NCI-H2196 treated with DMSO at 0.1 percent for 48 hours (cell line): Measurements from ENCODE around the gene KCTD11.
"Not testable (repeated sequence)": the region's sequence is repeated elsewhere in the genome, so short reads cannot be mapped to it uniquely, and the experiment has no call there.

Experiments
- DNase-seq: peaks from one replicate; lab custom pipeline; 2025; ENCODE audit not compliant: unreplicated experiment; lab: John Stamatoyannopoulos, UW

The KCTD11 gene

DNA sequence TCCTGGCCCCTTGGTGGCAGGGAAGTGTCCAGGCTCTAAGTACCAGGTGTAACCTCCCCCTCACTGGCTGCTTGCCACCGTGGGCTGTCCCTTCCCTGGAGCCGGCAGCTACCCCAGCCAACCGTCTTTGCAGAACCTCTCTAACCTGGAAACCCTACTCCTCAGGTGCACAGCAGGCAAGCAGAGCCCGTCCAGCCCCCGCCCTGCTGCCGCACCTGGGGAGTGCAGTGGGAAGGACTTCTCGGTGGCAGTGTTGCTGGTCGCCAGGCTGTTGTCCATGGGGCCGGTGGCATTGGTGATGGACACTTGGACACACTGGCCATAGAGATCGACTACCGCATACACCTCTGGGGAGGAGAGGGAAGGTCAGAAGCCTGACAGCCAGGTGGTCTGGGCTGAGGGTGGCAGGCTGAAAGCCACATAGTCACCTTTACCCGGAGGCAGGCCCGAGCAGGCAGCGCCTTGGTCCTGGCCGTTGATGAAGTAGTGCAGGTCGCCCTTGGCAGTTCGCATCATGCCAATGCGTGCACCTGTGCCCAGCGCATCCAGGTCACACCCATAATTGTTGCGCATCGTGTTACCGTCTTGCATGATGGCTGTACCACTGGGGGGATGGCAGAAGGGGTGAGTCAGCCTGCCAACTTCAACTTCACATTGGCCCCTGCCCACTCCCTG is 29.3 kb upstream of the KCTD11 start:
- peak; percentile 31 for DNase-seq

DNA sequence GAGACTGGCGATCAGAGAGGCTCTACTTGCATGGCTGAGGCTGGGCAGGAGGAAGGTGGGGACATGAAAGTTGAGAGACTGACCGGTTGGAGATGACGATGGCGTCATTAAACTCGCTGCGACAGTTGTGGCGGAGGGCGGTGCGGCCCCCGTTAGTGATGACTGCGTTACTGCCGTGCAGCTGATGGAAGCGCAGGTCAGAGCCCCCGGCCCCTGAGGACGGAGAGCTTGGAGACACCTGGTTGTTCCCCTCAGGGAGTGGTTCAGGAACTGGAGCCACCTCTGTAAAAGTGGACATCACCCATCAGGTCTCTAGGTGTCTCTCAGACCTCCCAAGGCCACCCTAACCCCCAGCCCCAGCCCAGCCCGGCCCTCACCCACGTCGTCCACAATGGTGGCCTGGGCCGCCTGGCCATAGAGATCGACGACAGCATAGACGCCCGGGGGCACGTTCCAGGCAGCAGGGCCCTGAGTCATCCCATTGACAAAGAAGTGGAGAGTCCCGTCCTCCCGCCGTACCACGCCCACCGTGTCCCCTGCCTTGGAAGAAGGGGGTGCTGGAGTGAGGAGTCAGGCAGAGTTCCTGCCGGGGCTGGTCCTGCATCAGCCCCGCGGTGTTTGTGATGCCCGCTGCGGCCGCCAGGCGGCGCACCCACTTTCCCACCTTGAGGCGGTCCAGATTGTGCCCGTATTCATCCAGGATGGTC is 28.1 kb upstream of the KCTD11 start:
- DNase-seq, result no peak

DNA sequence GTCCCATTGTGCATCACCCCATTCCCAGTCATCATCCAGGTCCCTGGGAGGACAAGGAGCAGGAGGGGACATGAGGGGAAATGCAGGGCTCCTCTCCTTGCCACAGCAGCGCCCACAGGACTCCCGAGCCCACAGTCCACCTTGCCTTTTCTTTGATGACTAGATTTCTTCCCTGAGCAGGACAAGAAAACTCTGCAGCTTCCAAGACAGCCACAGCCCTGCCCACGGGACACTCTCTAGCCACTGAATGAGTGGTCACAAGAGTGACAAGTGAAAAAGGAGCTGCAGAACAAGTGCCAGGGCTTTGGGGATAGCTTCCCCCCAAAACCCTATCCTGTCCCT is 27.6 kb upstream of the KCTD11 start:
- no peak for DNase-seq

DNA sequence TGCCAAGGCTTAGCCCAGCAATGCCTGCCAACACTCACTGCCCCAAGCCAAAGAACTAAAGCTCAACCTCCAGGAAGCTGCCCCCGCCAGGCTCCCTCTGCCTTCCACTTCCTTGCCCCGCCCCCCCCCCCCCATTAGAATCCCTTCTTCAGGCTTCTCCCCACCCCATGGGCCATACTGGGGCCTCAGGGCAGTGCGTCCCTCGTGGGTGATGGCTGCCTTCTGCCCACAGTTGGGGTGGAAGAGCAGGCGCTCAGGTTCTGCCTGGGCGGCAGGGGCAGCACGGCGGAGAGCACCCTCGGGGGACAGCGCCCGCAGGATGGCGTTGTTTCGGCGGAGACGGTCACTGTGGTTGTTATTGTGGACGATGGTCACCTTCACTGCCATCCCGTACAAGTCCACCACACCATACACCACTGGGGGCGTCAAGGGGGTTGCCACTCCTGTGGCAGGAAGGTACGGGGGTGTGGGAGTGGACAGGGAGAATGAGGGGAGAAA is 26.9 kb upstream of the KCTD11 start:
- no peak for DNase-seq

DNA sequence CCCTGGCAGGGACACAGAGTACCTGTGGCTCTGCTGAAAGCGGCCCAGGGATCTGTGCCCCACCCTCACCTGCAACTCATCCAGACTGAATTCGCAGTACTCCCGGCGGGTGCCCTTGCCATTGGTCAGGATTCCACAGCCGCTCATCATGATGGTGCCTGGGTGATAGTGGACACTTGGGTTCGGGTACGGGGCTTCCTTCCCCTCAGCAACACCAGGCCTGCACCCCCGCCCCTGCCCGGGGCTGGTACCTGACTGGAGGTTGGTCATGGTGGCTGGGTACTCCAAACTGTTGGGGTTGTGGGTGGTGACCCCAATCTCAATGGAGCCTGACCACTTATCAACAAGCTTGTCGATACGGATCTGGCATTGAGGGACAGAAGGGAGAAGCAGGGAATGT is 25.8 kb upstream of the KCTD11 start:
- DNase-seq, result no peak

DNA sequence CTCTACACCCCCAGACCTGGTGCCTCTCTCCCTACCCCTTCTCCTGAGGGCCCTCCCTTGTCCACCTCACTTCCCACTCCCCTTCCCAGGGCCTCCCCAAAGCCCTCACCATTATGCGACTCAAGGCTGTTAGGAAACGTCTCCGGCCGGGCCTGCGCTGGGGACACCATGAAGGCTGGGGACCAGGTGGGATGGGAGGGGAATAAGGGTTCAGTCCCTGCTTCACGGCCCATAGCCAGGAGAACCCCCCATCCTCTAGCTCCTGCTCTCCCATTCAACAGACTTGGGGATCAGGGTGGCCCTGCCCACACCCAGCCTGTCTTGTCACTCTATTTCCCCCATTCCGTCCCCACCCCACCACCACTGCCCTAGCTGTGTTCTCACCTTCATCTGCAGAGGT is 24.9 kb upstream of the KCTD11 start:
- DNase-seq, result no peak

DNA sequence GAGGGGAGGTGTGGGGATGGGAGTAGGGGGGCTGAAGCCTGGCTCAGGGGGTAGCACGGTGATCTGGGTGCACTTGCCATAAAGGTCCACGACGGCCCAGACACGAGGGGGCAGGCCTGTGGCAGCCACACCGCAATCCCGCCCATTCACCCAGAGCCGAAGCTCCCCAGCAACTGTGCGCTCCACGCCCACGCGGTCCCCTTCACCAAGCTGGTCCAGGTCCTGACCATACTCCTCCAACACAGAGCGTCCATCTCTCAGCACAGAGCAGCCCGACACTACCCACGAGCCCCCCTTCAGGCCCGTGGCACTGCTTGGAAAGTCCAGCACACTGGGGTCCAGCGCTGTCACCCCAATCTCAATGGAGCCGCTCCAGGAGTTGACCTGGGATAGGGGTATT is 24.5 kb upstream of the KCTD11 start:
- DNase-seq, result no peak

DNA sequence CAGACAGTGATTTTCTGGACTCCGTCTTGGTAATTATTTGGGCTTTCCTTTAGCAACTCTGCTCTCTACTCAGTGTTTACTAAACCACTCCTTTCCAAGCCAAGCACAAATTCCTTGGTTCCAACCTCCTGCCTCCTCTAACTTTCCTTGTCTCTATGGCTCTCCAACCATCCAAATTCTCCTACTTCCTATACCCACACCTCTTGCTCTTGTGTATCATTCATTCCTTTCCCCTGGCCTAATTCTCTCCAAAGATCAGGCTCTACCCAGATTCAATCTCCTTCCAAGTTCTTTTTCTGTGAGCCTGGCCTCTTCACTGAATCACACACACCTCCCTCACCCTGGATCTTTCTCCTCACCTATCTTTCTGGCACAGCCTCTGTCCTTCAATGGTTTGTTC is 24.0 kb upstream of the KCTD11 start:
- DNase-seq, result no peak

DNA sequence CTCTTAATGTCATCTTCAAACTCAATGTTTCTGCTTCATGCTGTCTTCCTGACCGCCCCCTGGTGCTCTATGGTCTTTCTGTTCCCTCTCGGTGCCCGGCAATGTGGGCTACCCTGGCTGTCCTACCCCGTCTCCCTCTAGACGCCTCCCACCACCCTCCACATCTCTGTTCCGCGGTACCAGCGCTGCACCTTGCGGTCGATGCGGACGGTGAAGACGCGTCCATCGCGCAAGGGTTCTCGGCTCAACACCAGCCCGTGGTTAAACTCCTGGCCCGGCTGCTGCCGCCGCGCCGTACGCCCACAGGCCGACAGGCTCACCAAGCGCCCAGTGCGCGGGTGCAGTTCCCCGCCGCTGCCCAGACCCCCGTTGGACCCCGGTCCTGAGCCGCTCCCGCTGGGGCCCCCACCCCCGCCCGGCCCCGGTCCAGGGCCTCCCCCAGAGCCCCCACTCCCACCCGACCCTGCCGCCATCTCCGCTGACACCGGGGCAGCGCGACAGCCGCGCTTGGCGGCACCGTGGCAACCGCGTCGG is 23.1 kb upstream of the KCTD11 start, which contains the start of gene NEURL4:
Gene NEURL4, minus strand, starts transcription at position 496 of the 534 bp plus-strand sequence. Its CDS starts 23 bp downstream, at position 473.
- DNase-seq, result no peak

DNA sequence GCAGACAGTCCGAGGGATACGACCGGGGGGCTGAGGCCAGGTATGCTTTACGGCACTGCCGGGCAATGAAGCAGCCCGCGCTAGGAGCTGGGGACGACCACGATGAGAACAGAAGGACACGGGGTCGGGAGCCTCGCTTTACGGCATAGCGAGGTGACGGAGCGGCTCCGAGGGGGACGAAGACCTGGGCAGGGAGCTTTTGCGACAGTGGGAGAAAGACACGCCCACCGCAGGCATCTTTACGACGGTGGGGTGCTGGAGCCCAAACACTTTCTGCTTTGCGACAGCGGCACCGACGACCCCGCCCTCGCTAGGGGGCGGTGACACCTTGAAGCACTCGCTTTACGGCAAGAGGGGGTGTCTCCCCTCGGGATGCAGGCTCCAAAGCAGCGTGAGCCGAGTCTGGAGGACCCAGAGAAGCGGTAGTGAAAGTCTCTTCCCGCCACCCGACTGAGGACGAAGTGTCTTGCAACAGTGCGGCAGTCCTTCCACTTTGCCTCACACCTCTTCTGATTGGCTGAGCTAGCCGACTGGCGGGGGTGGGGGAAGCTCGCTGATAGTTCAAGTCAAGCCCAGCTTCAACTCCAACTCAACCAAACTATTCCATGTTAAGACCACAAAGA is 22.5 kb upstream of the KCTD11 start:
- peak; percentile 88 for DNase-seq

DNA sequence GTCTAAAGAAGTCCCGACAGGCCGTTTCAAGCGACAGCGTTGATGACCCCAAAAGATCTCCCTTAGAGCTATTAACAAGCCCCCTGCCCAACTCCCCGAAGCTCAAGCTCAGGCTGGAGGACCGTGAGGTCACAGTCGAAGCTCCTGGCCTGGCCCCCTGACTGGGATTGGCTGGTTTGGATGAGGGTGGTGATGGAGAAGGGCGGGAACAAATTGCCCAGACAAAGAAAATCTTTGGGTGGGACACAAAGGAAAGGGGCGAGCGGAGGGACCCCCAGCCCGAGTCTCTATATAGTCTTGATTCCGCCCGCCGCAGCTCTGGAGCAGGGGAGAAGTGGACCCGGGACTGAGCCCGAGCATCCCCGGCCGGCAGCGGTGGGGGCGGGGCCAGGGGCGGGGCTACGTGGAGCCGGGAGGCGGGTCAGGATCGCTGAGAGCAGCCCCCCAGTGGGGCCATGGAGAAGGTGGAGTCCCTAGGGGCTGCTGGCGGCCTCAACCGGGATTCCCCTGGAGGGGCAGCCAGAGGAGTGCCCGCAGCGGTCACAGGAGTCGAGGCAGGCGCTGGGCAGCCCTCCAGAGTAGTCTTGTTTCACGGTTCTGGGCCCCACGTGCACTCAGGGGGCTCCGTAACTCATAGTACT is 21.8 kb upstream of the KCTD11 start:
- DNase-seq, result peak; percentile 42

DNA sequence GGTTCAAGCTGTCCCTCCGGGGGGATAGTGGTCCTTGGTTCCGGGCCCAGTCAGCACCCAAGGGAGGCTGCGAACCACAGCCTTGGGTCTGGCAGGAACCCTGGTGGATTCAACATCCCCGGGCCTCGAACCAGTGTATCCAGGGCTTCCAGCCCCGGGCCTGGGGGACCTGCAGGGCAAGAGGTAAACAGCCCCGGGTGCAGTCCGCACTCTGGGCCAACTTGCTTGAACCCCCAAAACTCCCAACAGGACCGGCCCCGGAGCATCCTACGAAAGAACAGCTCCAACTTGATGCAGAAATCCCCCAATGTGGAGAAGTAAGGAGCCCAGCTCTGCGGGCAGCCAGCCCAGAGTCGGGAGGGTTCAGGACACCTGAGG is 21.3 kb upstream of the KCTD11 start:
- no peak for DNase-seq

DNA sequence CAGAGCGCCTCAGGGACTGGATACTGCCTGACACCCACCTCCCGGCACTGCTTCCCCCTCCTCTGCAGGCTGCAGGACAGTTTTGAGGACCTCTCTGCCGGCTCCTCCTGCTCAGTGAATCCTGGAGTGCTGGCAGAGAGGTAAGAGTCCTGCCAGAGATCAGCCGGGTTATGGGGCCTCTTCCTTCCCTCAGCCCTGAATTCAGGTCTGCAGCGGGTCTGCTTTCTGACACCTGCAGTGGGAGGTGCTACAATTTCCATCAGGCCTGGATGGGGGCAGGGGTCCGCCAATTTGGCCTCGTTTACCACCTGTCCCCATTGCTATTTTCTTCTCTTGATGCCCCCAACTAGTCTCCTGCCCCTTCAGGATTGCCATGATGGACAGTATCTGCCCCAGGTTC is 19.9 kb upstream of the KCTD11 start:
- DNase-seq, result no peak

DNA sequence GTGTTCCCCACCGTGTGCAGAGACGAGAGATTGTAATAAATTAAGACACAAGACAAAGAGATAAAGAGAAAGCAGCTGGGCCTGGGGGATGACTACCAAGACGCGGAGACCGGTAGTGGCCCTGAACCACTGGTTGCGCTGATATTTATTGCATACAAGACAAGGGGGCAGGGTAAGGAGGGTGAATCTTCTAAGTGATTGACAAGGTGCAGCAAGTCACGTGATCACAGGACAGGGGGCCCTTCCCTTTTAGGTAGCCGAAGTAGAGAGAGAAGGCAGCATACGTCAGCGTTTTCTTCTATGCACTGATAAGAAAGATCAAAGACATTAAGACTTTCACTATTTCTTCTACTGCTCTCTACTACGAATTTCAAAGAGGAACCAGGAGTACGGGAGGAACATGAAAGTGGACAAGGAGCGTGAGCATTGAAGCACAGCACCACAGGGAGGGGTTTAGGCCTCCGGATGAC is 19.3 kb upstream of the KCTD11 start:
- DNase-seq, result not testable (repeated sequence)

DNA sequence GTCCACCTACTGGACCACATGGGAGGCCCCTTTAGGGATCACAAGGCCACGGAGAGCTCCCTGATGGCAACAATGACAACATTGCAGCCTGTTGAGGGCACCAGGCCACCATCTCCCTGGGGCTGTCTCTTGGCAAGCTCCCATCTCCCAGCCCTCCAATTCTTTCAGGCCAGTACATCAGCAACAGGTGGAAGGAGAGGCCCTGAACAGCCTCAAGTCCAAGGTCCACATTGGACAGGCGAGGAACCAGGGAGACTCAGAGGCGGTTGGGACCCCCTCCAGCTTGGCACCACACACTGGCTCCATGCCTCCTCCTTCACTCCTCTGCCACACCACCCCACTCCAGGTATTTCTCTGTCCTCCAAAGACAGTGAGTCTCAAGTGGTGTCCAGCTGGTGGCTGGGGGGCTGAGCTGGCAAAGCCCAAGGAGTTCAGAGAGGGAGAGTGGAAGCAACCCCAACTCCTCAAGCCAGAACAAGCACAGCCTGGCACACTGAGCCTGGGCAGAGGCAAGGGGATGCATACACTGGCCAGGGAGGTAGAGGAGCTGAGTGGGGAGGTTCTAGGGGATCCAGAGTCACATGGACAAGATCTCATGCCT is 16.9 kb upstream of the KCTD11 start:
- no peak for DNase-seq

DNA sequence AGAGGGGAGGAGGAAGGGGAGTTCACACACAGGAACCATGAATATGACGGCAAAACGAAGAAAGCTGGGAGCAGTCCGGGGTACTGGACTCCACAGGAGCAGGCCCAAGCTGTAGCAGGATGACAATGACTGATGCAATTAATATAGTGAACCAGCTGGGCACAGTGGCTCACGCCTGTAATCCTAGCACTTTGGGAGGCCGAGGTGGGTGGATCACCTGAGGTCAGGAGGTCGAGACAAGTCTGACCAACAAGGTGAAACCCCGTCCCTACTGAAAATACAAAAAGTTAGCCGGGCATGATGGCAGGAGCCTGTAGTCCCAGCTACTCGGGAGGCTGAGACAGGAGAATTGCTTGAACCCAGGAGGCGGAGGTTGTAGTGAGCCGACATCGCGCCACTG is 16.2 kb upstream of the KCTD11 start:
- not testable (repeated sequence) for DNase-seq

DNA sequence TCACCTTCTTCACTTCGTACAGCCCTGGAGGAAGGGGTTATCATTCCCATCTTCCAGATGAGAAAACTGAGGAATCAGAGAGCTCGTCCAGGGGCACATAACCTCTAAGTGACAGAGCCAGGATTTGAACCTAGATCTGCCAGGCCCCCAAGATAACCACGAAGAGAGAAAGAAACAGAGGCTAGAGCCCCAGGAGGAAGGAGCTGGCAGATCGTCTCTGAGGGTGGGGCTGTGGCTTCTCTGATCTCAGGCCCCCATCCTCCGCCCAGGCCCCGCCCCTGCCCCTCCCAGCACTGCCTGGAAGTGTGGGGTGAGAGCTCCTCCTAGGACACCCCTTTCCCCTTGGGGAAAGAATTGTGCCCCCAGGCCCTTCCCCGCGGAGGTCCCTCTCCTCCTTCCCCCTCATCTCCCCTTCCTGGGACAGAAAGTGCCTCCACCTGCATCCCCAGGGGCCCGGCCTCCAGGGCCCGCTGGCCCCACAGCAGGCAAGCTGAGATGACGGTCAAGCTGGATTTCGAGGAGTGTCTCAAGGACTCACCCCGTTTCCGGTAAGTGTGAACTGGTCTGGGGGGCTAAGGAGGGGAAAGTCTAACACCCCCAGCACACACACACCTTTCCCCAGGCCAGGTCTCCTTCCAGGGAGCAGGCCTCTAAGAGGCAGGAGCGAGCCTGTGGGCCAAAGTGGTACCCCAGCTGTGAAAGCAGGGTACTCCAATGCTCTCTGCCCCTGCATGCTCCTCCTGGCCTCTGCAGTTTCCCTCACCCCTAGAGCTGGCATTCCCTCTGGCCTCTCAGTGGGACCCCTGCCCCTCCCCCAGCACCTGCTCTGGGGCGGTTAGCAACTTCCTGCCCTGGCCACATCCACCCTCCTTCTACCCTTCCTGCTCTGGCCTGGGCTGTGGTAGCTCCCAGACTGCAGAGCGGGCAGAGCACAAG is 15.5 kb upstream of the KCTD11 start, which contains the start of gene ACAP1:
Gene ACAP1, plus strand, starts transcription at position 290 of the 936 bp plus-strand sequence. Its CDS starts 206 bp downstream, at position 496.
- DNase-seq, result no peak

DNA sequence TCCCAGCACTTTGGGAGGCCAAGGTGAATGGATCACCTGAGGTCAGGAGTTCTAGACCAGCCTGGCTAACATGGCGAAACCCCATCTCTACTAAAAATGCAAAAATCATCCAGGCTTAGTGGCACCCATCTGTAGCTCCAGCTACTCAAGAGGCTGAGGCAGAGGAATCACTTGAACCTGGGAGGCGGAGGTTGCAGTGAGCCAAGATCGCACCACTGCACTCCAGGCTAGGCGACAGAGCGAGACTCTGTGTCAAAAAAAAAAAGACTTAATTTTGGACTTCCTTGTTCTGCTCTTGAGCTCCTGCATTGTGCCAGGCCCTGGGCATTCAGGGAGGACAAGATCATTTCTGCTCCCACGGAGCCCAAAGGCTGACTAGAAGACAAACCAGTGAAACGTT is 14.4 kb upstream of the KCTD11 start:
- not testable (repeated sequence) for DNase-seq

DNA sequence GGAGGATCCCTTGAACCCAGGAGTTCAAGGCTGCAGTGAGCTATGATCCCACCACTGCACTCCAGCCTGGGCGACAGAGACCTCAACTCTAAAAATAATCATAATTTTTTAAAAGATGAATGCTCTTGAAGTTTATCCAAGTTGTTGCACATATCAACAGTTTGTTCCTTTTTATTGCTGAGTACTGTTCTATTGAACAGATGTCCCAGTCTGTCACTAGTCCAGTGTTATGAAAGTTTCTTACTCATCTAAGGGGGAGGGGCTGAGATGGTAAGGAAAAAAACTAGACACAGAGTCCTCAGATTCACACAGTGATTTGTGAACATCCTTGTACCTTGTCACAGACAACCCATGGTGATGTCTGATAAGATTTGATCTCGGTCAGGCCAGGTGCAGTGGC is 11.8 kb upstream of the KCTD11 start:
- no peak for DNase-seq

DNA sequence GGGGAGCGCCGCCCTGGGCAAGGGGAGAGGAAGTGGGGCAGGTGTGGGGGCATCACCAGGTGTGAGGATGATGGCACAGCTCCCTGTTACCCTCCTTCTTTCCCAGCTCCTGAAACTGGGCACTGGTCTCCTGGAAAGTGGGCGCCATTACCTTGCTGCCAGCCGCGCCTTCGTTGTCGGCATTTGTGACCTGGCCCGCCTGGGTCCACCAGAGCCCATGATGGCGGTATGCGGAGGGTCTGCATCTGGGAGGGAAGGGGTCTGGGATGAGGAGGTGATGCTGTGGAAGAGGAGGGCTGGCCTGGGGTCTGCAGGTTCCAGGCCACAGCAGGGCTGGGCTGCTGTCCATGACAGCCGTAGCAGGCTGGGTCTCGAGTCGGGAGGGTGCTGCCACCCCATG is 10.1 kb upstream of the KCTD11 start:
- DNase-seq, result no peak
